SK-N-DZ (cell line): ENCODE results near the gene ECHS1.

Experiments used
- DNase-seq: peaks from one replicate; pipeline ENCODE4 v3.0.0-alpha.2; 2015; ENCODE audit warnings: low spot score

Gene ECHS1

DNA sequence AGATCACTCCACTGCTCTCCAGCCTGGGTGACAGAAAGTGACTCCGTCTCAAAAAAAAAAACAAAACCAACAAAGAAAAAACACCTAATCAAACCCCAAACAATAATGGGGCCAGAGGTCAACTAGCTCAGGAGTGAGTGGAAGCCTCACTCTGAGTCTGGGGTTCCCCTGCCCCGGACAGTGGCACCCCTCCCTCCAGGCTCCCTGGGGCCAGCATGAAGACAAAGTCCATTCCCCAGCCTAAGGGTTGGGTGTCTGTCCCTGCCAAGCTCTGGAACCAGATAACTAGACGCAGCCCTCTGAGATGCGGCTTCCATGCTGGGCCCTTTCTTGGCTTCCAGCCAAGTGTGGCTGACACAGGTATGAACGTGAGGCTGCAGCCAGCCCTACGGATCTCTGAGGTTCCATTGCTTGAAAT, 13.6 kb downstream of the ECHS1 start:
- peak; percentile 71 for DNase-seq

DNA sequence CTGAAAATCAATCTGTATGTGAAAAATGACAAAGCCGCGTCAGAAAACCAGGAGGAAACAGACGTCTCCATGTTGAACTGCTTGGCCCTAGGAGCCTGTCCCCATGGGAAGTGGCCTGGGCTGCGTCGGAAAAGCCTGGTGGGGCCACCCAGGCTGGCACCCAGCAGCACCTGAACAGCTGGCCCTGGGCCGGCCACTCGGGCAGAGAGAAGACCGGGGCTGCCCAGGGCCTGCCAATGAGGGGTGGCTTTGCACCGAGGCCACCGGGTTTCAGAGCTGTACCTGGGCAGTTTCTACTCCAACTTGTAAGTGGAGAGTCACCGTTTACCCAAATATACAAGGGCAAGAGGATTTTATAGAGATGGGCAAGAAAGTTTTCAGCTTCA, 14.2 kb downstream of the ECHS1 start:
- no peak for DNase-seq

DNA sequence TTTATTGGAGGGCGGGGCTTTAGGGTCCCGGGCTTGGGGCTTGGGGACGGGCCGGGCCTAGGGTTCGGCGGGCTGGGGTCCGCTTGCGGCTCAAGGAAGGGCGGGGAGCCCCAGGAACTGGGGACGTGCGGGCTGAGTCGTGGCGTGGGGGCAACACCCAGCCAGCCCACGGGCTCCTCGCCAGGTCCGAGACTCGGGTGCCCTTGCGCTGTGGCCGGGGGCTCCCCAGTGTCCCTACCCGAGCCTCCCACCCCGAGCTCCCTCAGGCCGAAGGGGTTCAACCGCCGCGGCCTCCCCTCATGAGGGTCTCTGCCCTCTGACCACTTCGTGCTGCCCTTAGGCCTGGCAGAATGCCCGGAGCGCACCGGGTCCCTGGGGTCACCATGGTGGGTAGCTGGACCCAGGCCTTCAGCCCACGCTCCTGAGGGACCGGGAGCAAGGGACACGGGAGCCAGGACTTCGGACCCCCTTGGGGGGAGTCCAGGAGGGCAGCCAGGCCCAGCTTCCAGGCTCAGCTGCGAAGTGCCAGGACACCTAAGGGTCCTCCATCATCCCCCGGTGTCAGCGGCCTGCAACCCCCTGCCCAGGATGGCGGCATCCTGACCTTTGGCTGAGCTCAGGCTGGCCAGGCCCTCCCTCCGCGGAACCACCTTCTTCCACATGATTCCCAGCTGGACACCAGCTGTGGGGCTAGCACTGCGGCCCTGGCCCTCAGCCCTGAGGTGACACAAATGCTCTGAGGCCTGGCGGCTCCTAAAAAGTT, 14.8 kb downstream of the ECHS1 start:
- DNase-seq, result no peak

GRCh38 chr10:133357285-133358161, 15.6 kb downstream of the ECHS1 start, which contains the start of gene FUOM:
FUOM (minus strand) TSS chr10:133358019; CDS start chr10:133358007, 12 bp downstream.
- DNase-seq, result no peak

DNA sequence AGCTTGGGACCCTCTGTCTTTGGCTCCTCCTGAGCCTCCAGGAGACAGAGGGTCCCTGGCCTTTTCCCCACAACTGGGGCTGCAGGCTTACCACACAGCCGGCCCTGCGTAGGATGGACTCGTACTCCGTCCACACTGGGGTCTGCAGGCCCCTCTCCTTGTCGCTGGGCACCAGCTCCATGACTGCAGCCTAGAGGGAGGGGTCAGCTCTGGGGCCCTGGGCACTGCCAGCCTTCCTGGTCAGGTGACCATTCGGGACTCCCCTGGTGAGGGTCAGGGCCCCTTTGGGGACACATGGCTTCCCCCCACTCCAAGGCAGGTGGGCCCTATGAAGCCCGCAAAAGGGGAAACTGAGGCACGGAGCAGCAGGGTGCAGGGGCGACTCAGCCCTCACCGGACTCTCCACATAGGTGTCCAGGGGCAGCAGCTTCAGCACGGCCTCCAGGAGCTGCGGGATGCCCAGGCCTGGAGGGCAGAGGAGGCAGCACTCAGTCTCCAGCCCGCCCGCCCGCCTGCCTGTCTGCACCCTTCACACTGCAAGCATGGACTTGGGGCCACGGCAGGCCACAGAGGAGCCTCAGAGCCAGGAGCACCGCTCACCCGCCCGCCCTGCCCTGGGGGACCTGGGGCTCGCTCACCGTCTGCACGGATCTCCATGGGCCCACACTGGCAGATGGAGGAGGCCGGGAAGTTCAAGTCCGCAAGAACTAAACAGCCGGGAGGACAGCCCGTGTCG, 16.4 kb downstream of the ECHS1 start:
- DNase-seq, result no peak

GRCh38 chr10:133355991-133356390, 17.2 kb downstream of the ECHS1 start:
- DNase-seq, result no peak

GRCh38 chr10:133355266-133355665, 17.9 kb downstream of the ECHS1 start:
- DNase-seq, result no peak

DNA sequence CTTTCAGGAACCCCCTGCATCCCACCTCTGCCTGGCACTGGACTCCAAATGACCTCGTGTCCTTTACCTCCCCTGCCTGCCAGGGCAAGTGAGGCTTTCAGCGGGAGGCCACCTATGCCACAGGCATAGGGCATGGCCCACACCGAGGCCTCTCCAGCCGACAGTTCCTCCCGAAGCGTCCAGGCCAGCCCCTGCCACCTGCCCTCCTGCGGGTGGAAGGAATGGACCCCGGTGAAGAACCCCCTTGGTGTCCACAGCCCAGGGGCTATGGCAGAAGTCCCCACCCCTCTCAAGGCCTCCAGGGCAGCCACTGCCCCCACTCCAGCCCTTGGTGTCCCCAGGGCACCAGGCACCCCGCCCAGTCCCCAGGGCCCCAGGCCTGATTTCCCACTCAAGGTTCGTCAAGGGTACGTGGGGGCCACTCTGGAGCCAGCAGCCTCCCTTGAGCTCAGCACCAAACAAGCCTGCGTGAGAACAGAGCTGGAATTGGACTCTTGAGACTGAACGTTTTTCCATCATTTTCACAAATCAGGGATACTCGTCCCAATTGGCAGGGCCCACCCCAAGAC, 18.4 kb downstream of the ECHS1 start:
- DNase-seq, result no peak

DNA sequence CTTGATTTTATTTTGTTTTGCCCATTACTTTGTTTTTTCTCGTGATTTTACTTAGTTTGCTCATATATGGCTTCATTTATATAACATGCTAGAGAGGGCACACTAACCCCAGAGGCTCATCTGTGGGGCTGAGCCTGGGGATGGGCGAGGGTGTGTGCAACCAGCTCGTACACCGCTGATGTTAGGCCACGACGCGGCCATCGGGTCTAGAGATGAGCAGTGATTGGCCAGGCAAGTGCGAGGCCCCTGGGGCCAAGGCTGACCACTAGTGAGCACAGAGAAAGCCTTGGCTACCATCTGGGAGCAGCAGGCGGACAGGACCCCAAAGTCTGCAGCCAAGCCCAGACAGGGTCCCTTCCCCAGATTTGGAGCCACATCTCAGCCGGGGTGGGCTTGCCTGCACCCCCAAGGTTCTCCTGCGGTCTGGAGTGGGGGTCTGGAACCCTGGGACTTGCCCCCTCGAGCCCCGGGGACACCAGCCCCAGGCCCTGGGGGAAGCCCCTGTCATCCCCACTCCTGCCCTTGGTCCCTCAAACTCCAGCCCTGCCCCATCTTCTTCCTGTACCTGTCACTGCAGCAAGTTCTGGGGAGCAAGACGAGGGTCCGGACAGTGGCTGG, 19.1 kb downstream of the ECHS1 start:
- DNase-seq, result no peak

- no peak for DNase-seq
These were observed 19.8 kb downstream of the ECHS1 start for GRCh38 chr10:133353202-133353959.

GRCh38 chr10:133351408-133352318, 21.5 kb downstream of the ECHS1 start:
- no peak for DNase-seq

DNA sequence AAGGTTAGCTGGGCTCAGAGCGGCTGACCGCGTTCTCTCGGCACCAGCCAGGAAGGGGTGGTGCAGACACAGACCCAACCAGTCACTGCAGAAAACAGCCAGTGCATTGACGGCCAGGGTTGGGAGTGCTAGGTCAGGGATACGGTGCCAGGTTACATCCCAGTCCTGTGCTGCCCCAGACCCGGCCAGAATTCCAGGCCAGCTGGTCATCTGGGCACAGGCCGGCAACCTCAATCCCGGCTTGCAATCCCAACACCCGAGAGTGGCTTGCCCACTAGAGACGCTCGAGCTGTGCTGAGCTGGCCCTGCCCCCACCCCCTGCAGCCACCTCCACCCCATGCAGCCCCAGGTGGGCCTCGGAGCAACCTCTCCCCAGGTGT, 22.2 kb downstream of the ECHS1 start:
- no peak for DNase-seq

DNA sequence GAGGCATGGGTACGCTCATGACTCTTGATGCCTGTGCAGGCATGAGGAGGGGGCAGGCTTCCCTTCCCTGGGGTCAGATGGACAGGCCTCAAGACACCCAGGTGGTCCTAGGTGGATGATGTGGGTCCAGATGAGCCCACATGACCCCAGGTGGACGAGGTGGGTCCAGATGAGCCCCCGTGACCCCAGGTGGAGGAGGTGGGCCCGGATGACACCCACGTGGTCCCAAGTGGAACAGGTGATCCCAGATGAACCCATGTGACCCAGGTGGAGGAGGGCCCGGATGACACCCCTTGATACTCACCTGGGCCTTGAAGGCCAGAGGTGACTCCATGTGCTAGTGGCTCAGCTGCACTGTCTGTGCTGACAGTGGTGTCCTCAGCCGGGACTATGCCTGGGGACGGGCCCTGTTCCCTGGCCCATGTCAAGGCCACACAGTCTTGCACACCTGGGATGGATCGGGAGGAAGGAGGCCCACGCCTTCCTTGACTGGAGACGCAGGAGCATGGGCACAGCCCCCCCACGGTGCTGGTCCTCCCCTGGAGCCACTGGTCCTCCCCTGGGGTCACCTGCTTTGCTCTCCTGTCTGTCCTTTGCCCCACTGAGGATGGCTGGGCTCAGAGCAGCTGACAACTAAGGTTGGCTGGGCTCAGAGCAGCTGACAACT, 22.7 kb downstream of the ECHS1 start:
- DNase-seq, result no peak

DNA sequence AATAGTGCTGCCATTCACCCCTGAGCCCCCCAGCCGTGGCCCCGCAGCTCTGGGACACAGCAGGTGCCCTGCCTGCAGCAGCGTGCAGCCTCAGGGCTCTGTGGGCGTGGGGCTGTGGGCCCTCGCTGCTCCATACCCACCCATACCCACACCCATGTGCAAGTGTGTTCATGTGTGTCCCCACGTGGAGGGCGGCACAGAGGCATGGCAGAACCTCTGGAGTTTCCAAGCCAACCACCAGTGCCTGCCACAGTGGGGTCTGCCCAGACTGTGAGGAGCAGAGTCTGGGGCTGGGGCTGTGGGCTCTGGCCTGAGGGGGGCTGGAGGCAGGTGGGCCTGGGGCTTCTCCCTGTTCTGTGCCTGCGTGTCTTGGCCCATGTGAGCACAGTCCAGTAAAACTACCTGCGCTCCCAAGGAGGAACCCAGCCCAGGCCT, 23.6 kb downstream of the ECHS1 start:
- DNase-seq, result no peak

- no peak for DNase-seq
These were observed 24.0 kb downstream of the ECHS1 start for GRCh38 chr10:133349160-133349568.

DNA sequence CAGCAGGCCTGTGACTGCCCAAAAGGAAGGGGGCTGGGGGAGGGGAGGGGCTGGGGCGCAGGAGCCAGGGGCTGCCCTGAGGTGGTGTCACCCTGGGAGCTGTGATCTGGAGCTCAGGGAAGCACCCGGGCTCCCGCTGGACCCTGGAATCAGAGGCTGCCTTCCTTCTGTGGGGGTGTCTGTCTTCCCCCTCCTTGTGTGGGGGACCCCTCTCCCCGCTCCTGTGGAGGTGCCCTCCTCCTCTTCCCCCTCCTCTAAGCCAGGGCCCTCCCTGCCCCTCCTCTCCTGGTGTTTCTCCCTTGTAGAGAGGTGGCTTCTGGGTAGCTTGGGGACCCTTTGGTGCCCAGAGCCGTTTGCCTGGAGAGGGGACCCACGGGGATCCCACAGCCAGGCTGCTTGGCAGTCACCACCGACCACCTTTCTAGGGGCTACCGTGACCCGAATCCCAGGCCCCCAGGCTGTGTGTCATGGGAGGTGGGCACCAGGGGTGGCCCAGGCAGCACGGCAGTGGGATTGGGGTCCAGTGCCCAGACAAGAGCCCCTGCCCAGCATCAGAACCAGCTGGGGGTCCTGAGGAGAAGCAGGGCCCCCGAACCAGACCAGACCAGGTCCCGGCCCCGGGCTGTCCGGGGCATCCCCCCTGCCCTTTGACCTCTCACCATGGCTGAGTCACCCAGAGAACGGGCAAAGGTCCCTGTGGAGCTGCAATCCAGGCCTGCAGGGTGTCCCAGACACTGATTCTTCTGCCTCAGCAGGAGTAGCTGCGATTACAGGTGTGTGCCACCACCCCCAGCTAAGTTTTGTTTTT, 25.2 kb downstream of the ECHS1 start:
- DNase-seq, result no peak

GRCh38 chr10:133346413-133346812, 26.7 kb downstream of the ECHS1 start:
- DNase-seq, result no peak

GRCh38 chr10:133344236-133344635, 28.9 kb downstream of the ECHS1 start:
- no peak for DNase-seq
